HEK293T (cell line): ENCODE data around the gene MTA3.

ENCODE experiments used
- CTCF ChIA-PET: fragments of 350-600 bp; formaldehyde crosslinking; extraction: SDS; loops from one replicate; lab custom pipeline; 2021; ENCODE audit warnings: antibody characterized with exemption, inconsistent platforms; lab: Yijun Ruan, JAX
- POLR2A ChIA-PET: fragments of 350-600 bp; formaldehyde crosslinking; extraction: SDS; loops from one replicate; lab custom pipeline; 2020; ENCODE audit warnings: antibody characterized with exemption, inconsistent platforms; lab: Yijun Ruan, JAX
- DNase-seq: peaks from one replicate; pipeline ENCODE4 v3.0.0; 2012; ENCODE audit warnings: mixed read lengths; ENCODE audit errors: extremely low spot score
- ARNT ChIP-seq: fragments of 450-650 bp; IDR thresholded peaks from 2 replicates; pipeline ENCODE4 v1.6.1; 2017; ENCODE audit warnings: mild to moderate bottlenecking
- BHLHE40 ChIP-seq: fragments of 450-650 bp; IDR thresholded peaks from 2 replicates; pipeline ENCODE4 v1.6.1; 2016; ENCODE audit warnings: mild to moderate bottlenecking, moderate library complexity, borderline replicate concordance
- CTBP1 ChIP-seq: fragments of 450-650 bp; IDR thresholded peaks from 2 replicates; pipeline ENCODE4 v1.6.1; 2016; ENCODE audit warnings: borderline replicate concordance
- ELF4 ChIP-seq: fragments of 450-650 bp; IDR thresholded peaks from 2 replicates; pipeline ENCODE4 v1.6.1; 2017; ENCODE audit warnings: antibody characterized with exemption
- FOXA1 ChIP-seq: fragments of 450-650 bp; IDR thresholded peaks from 2 replicates; pipeline ENCODE4 v1.6.1; 2016; ENCODE audit warnings: mild to moderate bottlenecking
- FOXK2 ChIP-seq: fragments of 450-650 bp; IDR thresholded peaks from 2 replicates; pipeline ENCODE4 v1.6.1; 2016; ENCODE audit warnings: mild to moderate bottlenecking
- FOXM1 ChIP-seq: fragments of 450-650 bp; IDR thresholded peaks from 2 replicates; pipeline ENCODE4 v1.6.1; 2017; ENCODE audit warnings: mild to moderate bottlenecking, borderline replicate concordance
- HDGF ChIP-seq: fragments of 450-650 bp; IDR thresholded peaks from 2 replicates; pipeline ENCODE4 v1.6.1; 2017; ENCODE audit warnings: antibody characterized with exemption, borderline replicate concordance
- L3MBTL2 ChIP-seq: fragments of 450-650 bp; conservative IDR thresholded peaks from 2 replicates; pipeline ENCODE4 v1.6.1; 2016; ENCODE audit warnings: mild to moderate bottlenecking
- LEF1 ChIP-seq: fragments of 450-650 bp; IDR thresholded peaks from 2 replicates; pipeline ENCODE4 v1.6.1; 2017; ENCODE audit warnings: mild to moderate bottlenecking, borderline replicate concordance
- NFRKB ChIP-seq: fragments of 450-650 bp; IDR thresholded peaks from 2 replicates; pipeline ENCODE4 v1.6.1; 2016; ENCODE audit warnings: mild to moderate bottlenecking, moderate library complexity
- PKNOX1 ChIP-seq: fragments of 450-650 bp; IDR thresholded peaks from 2 replicates; pipeline ENCODE4 v1.6.1; 2016
- SP1 ChIP-seq: fragments of 450-650 bp; IDR thresholded peaks from 2 replicates; pipeline ENCODE4 v1.6.1; 2017
- SUZ12 ChIP-seq: fragments of 450-650 bp; IDR thresholded peaks from 2 replicates; pipeline ENCODE4 v1.6.1; 2016; ENCODE audit warnings: mild to moderate bottlenecking
- TARDBP ChIP-seq: fragments of 450-650 bp; IDR thresholded peaks from 2 replicates; pipeline ENCODE4 v1.6.1; 2016
- ZNF384 ChIP-seq: fragments of 450-650 bp; IDR thresholded peaks from 2 replicates; pipeline ENCODE4 v1.6.1; 2016

MTA3 gene

GRCh38 chr2:42742740-42743658, 174.6 kb downstream of the MTA3 start:
- peak; percentile 4 for DNase-seq
- TF ChIP-seq ARNT (no peak), BHLHE40 (no peak), CTBP1 (no peak), ELF4 (no peak), TARDBP (no peak), NFRKB (no peak)
- ChIA-PET CTCF (interaction anchor here (0.6 kb wide), 1 partner anchor 35 kb away, joined by 6 read pairs; no protein-coding TSS in a partner anchor), POLR2A (no interaction called here)

GRCh38 chr2:42743659-42743990, 175.2 kb downstream of the MTA3 start:
- CTCF ChIA-PET: no interaction called here
- POLR2A ChIA-PET: no interaction called here
- no peak for DNase-seq
- TF ChIP-seq CTBP1: no peak
- no peak for TF ChIP-seq ZNF384
- no peak for TF ChIP-seq ARNT
- TF ChIP-seq NFRKB: no peak
- no peak for TF ChIP-seq SP1
- no peak for TF ChIP-seq FOXK2
- no peak for TF ChIP-seq SUZ12
- no peak for TF ChIP-seq LEF1
- no peak for TF ChIP-seq BHLHE40
- TF ChIP-seq L3MBTL2: no peak

- TF ChIP-seq BHLHE40 (no peak), FOXM1 (no peak), ARNT (no peak), LEF1 (no peak), NFRKB (no peak), ELF4 (no peak), L3MBTL2 (no peak), HDGF (no peak), CTBP1 (no peak), TARDBP (no peak), PKNOX1 (no peak), FOXK2 (no peak), FOXA1 (no peak), SUZ12 (no peak), ZNF384 (no peak)
- ChIA-PET CTCF (interaction anchor here (0.5 to 1.3 kb wide), 2 partner anchors 13 to 34 kb away, joined by 3 to 5 read pairs; no protein-coding TSS in a partner anchor), POLR2A (no interaction called here)
- peak; percentile 2 for DNase-seq
These were observed 176.2 kb downstream of the MTA3 start for GRCh38 chr2:42744545-42745082.

- ChIA-PET POLR2A (no interaction called here), CTCF (interaction anchor here (0.5 kb wide), 1 partner anchor 11 kb away, joined by 3 read pairs; no protein-coding TSS in a partner anchor)
- no peak for DNase-seq
- TF ChIP-seq FOXM1 (no peak), CTBP1 (no peak), NFRKB (no peak), LEF1 (no peak), SUZ12 (no peak), ZNF384 (no peak), L3MBTL2 (no peak), SP1 (no peak), ELF4 (no peak), FOXK2 (no peak), PKNOX1 (no peak), ARNT (no peak), BHLHE40 (no peak), FOXA1 (no peak), TARDBP (no peak)
These were observed 179.0 kb downstream of the MTA3 start for GRCh38 chr2:42747422-42747821.

GRCh38 chr2:42748840-42749239, 180.4 kb downstream of the MTA3 start:
- POLR2A ChIA-PET: no interaction called here

More at GRCh38 chr2:42748840-42749239, 180.4 kb downstream of the MTA3 start:
- peak; percentile 1 for DNase-seq
- CTCF ChIA-PET: no interaction called here
- TF ChIP-seq SP1 (no peak), FOXA1 (no peak), HDGF (no peak), TARDBP (no peak), PKNOX1 (no peak), BHLHE40 (no peak), L3MBTL2 (no peak), CTBP1 (no peak), SUZ12 (no peak)
